Peyer's patch (tissue), 4 donors: ENCODE data around the gene RHOT1. TPM values are rescaled to one million over a fixed set of nuclear protein-coding genes. Genes with fewer than 3 reads are reported as not detected.

ENCODE experiments used
- DNase-seq, 3 donors: peaks; one replicate each; pipeline ENCODE4 v3.0.0-alpha.2; 2017 to 2019
- H3K27ac ChIP-seq, 4 donors: fragments of 200-600 bp; sonication (generic); one replicate each; pipeline ENCODE4 v1.5.1; 2016 to 2019
- H3K27me3 ChIP-seq, 2 donors: fragments of 200-600 bp; sonication (generic); one replicate each; pipeline ENCODE4 v1.5.1; 2019
- H3K36me3 ChIP-seq, 3 donors: fragments of 200-600 bp; sonication (generic); one replicate each; pipeline ENCODE4 v1.5.1; 2016 to 2019
- H3K4me1 ChIP-seq, 4 donors: fragments of 200-600 bp; sonication (generic); one replicate each; pipeline ENCODE4 v1.5.1; 2016 to 2019
- H3K4me3 ChIP-seq, 4 donors: fragments of 200-600 bp; sonication (generic); 1 replicate in 3 of 4; 2 replicates in 1 of 4; pipeline ENCODE4 v1.5.1; 2016 to 2019; ENCODE audit warnings: mild to moderate bottlenecking in 1 of 4
- H3K9me3 ChIP-seq, 4 donors: fragments of 200-600 bp; sonication (generic); one replicate each; pipeline ENCODE4 v1.5.1; 2016 to 2019; ENCODE audit warnings: mild to moderate bottlenecking in 1 of 4
- POLR2A ChIP-seq, 2 donors: fragments of 450-650 bp; IDR thresholded peaks; one replicate each; pipeline ENCODE4 v1.5.1; 2017; ENCODE audit warnings: antibody characterized with exemption in 2 of 2, mild to moderate bottlenecking in 2 of 2, moderate library complexity in 2 of 2
- total RNA-seq, 4 donors: library from RNA; depleted of rRNA; stranded (reverse); fragments of >200 nt; gene quantifications; one replicate each; pipeline ENCODE4 v1.1.0, GENCODE V29; 2016
- TF ChIP-seq, protein P1 (sequence below), 6 experiments: fragments of 450-650 bp in 4 of 6; fragments of 200-600 bp in 2 of 6; sonication (generic) in 1 of 6; IDR thresholded peaks; one replicate each; pipeline ENCODE4 v1.5.1; 2017 to 2019; ENCODE audit warnings: antibody characterized with exemption in 6 of 6, mild to moderate bottlenecking in 3 of 6, moderate library complexity in 1 of 6

The RHOT1 gene
- total RNA-seq, 4 donors from 2014 or later: 31.4 to 54.9 (median 47.7) TPM

DNA sequence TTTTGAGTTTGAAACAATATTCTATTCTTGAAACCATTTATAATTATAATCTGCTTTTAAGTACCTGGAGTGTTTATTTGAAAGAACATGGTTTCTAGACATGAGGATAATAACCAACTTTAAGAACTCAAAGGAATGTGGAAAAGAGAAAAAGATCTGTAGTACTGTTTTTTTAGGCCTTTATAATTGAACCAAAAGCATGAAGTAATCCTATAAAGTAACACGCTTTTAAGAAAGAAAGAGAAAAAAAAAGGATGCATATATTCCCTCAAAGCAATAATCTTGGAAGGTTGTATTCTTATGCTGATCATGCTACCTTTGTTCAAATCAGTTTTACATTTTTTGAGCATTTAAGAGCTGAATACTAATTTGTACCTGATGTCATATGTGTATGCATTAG is 69.4 kb downstream of the RHOT1 start:
- no peaks in the 10 kb centered on the region for H3K4me1 ChIP-seq
- no peak overlapping the region for H3K4me3 ChIP-seq
- no peak for DNase-seq
- no peaks in the 10 kb centered on the region for H3K9me3 ChIP-seq
- H3K36me3 ChIP-seq: peaks cover 0 to 64% (median 0%) of the 10 kb centered on the region in 3 donors
- H3K27me3 ChIP-seq: no peaks in the 10 kb centered on the region
- H3K27ac ChIP-seq: no peak overlapping the region
- TF ChIP-seq, protein P1, sequence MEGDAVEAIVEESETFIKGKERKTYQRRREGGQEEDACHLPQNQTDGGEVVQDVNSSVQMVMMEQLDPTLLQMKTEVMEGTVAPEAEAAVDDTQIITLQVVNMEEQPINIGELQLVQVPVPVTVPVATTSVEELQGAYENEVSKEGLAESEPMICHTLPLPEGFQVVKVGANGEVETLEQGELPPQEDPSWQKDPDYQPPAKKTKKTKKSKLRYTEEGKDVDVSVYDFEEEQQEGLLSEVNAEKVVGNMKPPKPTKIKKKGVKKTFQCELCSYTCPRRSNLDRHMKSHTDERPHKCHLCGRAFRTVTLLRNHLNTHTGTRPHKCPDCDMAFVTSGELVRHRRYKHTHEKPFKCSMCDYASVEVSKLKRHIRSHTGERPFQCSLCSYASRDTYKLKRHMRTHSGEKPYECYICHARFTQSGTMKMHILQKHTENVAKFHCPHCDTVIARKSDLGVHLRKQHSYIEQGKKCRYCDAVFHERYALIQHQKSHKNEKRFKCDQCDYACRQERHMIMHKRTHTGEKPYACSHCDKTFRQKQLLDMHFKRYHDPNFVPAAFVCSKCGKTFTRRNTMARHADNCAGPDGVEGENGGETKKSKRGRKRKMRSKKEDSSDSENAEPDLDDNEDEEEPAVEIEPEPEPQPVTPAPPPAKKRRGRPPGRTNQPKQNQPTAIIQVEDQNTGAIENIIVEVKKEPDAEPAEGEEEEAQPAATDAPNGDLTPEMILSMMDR (IDR thresholded peaks at IDR 0.05): no peak
- no peak for TF ChIP-seq POLR2A (IDR thresholded peaks at IDR 0.05)

DNA sequence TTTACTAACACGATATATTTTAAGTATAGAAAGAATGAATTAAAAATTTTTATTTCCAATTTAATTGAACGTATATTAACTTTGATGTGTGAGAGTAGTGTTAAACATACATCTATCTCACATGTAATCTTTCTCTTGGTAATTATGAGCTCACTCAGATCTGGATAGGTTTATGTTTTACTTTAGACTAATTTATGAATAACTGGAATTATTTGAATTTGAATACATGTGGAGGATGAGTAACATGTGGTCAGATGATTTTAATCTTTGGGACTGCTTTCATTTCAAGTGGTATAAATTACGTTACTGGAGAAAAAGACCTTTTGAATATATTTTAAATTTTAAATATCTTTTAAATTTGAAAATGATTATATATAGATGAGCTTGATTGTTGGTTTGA is 73.4 kb downstream of the RHOT1 start:
- peaks cover 0 to 37% (median 0%) of the 10 kb centered on the region in 3 donors for H3K36me3 ChIP-seq
- H3K4me1 ChIP-seq: no peaks in the 10 kb centered on the region
- no peak overlapping the region for H3K27ac ChIP-seq
- H3K27me3 ChIP-seq: no peaks in the 10 kb centered on the region
- no peaks in the 10 kb centered on the region for H3K9me3 ChIP-seq
- no peak for DNase-seq
- no peak overlapping the region for H3K4me3 ChIP-seq
- TF ChIP-seq, protein P1 (IDR thresholded peaks at IDR 0.05): no peak
- no peak for TF ChIP-seq POLR2A (IDR thresholded peaks at IDR 0.05)

DNA sequence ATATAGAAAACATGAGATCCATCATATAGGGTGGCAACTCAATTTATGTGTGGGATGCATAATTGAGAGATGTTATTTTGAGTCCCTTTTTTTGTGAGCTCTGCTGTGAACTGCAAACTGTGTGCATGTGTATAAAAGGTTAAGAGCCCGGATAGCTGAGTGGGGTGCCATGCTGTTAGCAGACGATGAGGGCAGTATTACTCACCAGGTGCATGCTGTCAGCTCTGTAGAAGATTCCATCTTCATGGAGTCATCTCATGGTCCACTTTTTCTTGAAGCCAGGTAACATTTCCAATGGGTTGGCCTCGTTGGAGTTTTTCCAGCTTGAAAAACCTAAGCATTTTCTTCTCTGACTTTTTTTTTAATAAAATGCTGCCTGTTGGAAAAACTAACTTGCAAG is 80.3 kb downstream of the RHOT1 start:
- Histone ChIP-seq H3K4me3 (no peak overlapping the region), H3K27ac (no peak overlapping the region), H3K36me3 (peaks cover 0 to 33% (median 0%) of the 10 kb centered on the region in 3 donors), H3K4me1 (no peaks in the 10 kb centered on the region), H3K9me3 (no peaks in the 10 kb centered on the region), H3K27me3 (no peaks in the 10 kb centered on the region)
- TF ChIP-seq POLR2A (IDR thresholded peaks at IDR 0.05): no peak
- no peak for DNase-seq

DNA sequence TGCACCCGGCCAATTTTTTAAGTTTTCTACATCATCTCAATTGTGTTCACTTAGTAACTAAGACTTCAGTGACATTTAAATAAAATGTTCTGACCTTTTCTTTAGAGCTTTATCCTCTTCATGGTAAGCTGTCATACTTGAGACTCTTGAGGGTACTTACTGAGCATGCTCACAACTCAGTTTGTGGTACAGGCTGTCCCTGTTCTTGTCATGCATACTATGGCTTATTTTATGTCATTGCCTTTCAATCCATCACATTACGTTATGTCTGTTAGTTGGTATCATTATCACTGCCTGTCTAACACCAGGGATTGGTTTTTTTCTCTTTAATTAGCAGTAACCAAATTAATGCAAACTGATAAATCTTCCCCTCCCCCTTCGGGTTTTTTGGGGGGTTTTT is 81.4 kb downstream of the RHOT1 start:
- DNase-seq: no peak
- Histone ChIP-seq H3K27me3 (no peaks in the 10 kb centered on the region), H3K4me1 (no peaks in the 10 kb centered on the region), H3K9me3 (no peaks in the 10 kb centered on the region), H3K27ac (no peak overlapping the region), H3K36me3 (peaks cover 0 to 28% (median 0%) of the 10 kb centered on the region in 3 donors), H3K4me3 (no peak overlapping the region)
- TF ChIP-seq, protein P1 (IDR thresholded peaks at IDR 0.05): no peak
- no peak for TF ChIP-seq POLR2A (IDR thresholded peaks at IDR 0.05)

DNA sequence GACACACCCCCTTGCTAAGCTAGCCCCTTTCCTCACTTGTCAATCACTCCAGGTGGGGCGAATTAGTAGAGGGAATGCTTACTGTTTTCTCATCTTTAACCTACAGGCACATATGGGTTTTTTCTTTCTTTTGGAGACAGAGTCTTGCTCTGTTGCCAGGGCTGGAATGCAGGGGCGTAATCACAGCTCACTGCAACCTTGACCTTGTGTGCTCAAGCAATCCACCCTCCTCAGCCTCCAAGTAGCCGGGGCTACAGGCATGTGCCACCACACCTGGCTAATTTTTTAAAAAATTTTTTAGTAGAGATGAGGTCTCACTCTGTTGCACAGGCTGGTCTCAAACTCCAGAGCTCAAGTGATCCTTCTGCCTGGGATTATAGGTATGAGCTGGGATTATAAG is 84.6 kb downstream of the RHOT1 start:
- Histone ChIP-seq H3K9me3 (no peaks in the 10 kb centered on the region), H3K27ac (no peak overlapping the region), H3K36me3 (peaks cover 0 to 18% (median 0%) of the 10 kb centered on the region in 3 donors), H3K4me1 (no peaks in the 10 kb centered on the region), H3K27me3 (no peaks in the 10 kb centered on the region), H3K4me3 (no peak overlapping the region)
- no peak for DNase-seq
- TF ChIP-seq, protein P1 (IDR thresholded peaks at IDR 0.05): no peak
- no peak for TF ChIP-seq POLR2A (IDR thresholded peaks at IDR 0.05)

DNA sequence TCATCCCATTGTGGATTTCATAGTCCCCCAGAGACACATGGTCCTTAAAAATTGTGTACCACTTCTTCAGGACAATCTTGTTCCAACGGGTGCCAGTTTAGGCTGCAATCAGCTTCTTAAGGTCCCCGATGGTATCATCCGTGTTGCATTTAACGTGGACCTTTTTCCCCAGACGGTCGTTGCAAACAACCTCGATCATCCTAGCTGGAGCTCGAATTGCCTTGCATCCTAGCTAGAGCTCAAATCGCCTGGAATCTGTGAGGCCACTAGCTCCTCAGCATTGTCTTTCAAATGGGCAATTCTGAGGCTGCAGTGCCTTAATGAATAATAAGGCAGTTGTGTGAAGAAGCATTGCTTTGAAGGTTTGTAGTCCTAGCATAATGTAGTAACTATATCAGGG is 85.6 kb downstream of the RHOT1 start:
- no peak for TF ChIP-seq POLR2A (IDR thresholded peaks at IDR 0.05)
- TF ChIP-seq, protein P1 (IDR thresholded peaks at IDR 0.05): no peak
- Histone ChIP-seq H3K36me3 (peaks cover 0 to 7% (median 0%) of the 10 kb centered on the region in 3 donors), H3K4me3 (no peak overlapping the region), H3K4me1 (no peaks in the 10 kb centered on the region), H3K27me3 (no peaks in the 10 kb centered on the region), H3K9me3 (no peaks in the 10 kb centered on the region), H3K27ac (no peak overlapping the region)
- no peak for DNase-seq
